HepG2 (cell line): ENCODE results near the gene CRLF3. TPM values are rescaled to one million over a fixed set of nuclear protein-coding genes. Genes with fewer than 3 reads are reported as not detected.

Source experiments
- AKAP8 ChIP-seq: sonication (generic); formaldehyde crosslinking; IDR thresholded peaks from 2 replicates; pipeline ENCODE4 v1.5.1; 2020; ENCODE audit warnings: mild to moderate bottlenecking, missing genetic modification reagents
- ARHGAP35 ChIP-seq: sonication (generic); formaldehyde crosslinking; IDR thresholded peaks from 2 replicates; pipeline ENCODE4 v1.9.0; 2022; ENCODE audit warnings: mild to moderate bottlenecking, inconsistent platforms, moderate library complexity, missing genetic modification reagents, borderline replicate concordance
- ATF7-NPFF ChIP-seq: sonication (generic); formaldehyde crosslinking; IDR thresholded peaks from 2 replicates; pipeline ENCODE4 v1.8.1; 2023; ENCODE audit warnings: mild to moderate bottlenecking, low read depth, missing genetic modification reagents, moderate library complexity
- CBFB ChIP-seq: sonication (generic); formaldehyde crosslinking; IDR thresholded peaks from 2 replicates; pipeline ENCODE4 v1.4.0; 2020; ENCODE audit warnings: missing genetic modification reagents
- HNRNPK ChIP-seq: fragments of 200-400 bp; formaldehyde crosslinking; IDR thresholded peaks from 2 replicates; pipeline ENCODE4 v1.6.1; 2018; ENCODE audit warnings: low read length, low read depth, moderate library complexity, mild to moderate bottlenecking; ENCODE audit not compliant: poor library complexity, severe bottlenecking
- KMT2B ChIP-seq: IDR thresholded peaks from 2 replicates; pipeline ENCODE4 v1.6.1; 2016; ENCODE audit warnings: missing genetic modification reagents, missing compliant biosample characterization
- NFATC3 ChIP-seq: sonication (generic); formaldehyde crosslinking; IDR thresholded peaks from 2 replicates; pipeline ENCODE4 v1.5.1; 2020; ENCODE audit warnings: mild to moderate bottlenecking, missing genetic modification reagents
- PHF20 ChIP-seq: sonication (generic); formaldehyde crosslinking; IDR thresholded peaks from 2 replicates; pipeline ENCODE4 v1.5.0; 2020; ENCODE audit warnings: mild to moderate bottlenecking, missing genetic modification reagents
- RARA ChIP-seq: IDR thresholded peaks from 2 replicates; pipeline ENCODE4 v1.6.1; 2016; ENCODE audit warnings: missing genetic modification reagents, missing compliant biosample characterization
- RCOR2 ChIP-seq: IDR thresholded peaks from 2 replicates; pipeline ENCODE4 v1.6.1; 2016; ENCODE audit warnings: missing biosample characterization, missing genetic modification reagents
- RERE ChIP-seq: IDR thresholded peaks from 2 replicates; pipeline ENCODE4 v1.6.1; 2016; ENCODE audit warnings: low read depth, missing genetic modification reagents, missing compliant biosample characterization
- RXRB ChIP-seq: IDR thresholded peaks from 2 replicates; pipeline ENCODE4 v1.6.1; 2016; ENCODE audit warnings: borderline replicate concordance, missing genetic modification reagents, missing compliant biosample characterization
- STAG1 ChIP-seq: sonication (generic); formaldehyde crosslinking; IDR thresholded peaks from 2 replicates; pipeline ENCODE4 v1.4.0; 2020; ENCODE audit warnings: missing genetic modification reagents
- ZFP36 ChIP-seq: fragments of 150-350 bp; IDR thresholded peaks from 2 replicates; pipeline ENCODE4 v1.6.1; 2018; ENCODE audit warnings: borderline replicate concordance, low read length, low read depth; ENCODE audit not compliant: partially characterized antibody
- ZFP82 ChIP-seq: sonication (generic); formaldehyde crosslinking; IDR thresholded peaks from 2 replicates; pipeline ENCODE4 v1.5.1; 2020; ENCODE audit warnings: mild to moderate bottlenecking, missing genetic modification reagents, borderline replicate concordance
- ZNF724P ChIP-seq: sonication (generic); formaldehyde crosslinking; IDR thresholded peaks from 2 replicates; pipeline ENCODE4 v1.8.0; 2022; ENCODE audit warnings: missing genetic modification reagents, borderline replicate concordance
- ZNF747 ChIP-seq: sonication (generic); formaldehyde crosslinking; IDR thresholded peaks from 2 replicates; pipeline ENCODE4 v1.8.1; 2023; ENCODE audit warnings: missing genetic modification reagents, mild to moderate bottlenecking, borderline replicate concordance
- ZSCAN21 ChIP-seq: sonication (generic); formaldehyde crosslinking; IDR thresholded peaks from 2 replicates; pipeline ENCODE4 v1.8.0; 2022; ENCODE audit warnings: mild to moderate bottlenecking, missing genetic modification reagents, moderate library complexity, borderline replicate concordance
- polyA plus RNA-seq, 8 experiments: library from polyadenylated mRNA; depleted of rRNA in 3 of 8; stranded (reverse) in 7 of 8; unstranded in 1 of 8; fragments of >200 nt; fragmentation: Illumina TruSeq in 4 of 8; extraction: Trizol in 4 of 8; gene quantifications; 2 replicates each; pipeline versions ENCODE4 v1.2.1 to v1.2.3, GENCODE V29; 2011 to 2016; ENCODE audit warnings: low read depth in 4 of 8, missing spikeins in 1 of 8, mixed read lengths in 1 of 8; ENCODE audit not compliant: insufficient read depth in 1 of 8
- total RNA-seq, 5 experiments: library from RNA; depleted of rRNA; stranded (reverse); fragments of >200 nt; fragmentation: Illumina TruSeq; extraction: Trizol; gene quantifications; 2 replicates each; pipeline ENCODE4 v1.2.3, GENCODE V29; 2016; ENCODE audit warnings: low read depth in 1 of 5
- TF ChIP-seq, protein P1 (sequence below): IDR thresholded peaks from 2 replicates; pipeline ENCODE4 v1.6.1; 2018; ENCODE audit warnings: missing genetic modification reagents
- TF ChIP-seq, protein P2 (sequence below): sonication (generic); formaldehyde crosslinking; IDR thresholded peaks from 2 replicates; pipeline ENCODE4 v1.4.0; 2020; ENCODE audit warnings: mild to moderate bottlenecking, missing genetic modification reagents
- TF ChIP-seq, protein P3 (sequence below): sonication (generic); formaldehyde crosslinking; IDR thresholded peaks from 2 replicates; pipeline ENCODE4 v1.4.0; 2020; ENCODE audit warnings: missing genetic modification reagents, low read depth, mild to moderate bottlenecking, borderline replicate concordance

The CRLF3 gene
- total and polyA plus RNA-seq, 2 of the 13 experiments (the other 11 are each of a cell fraction or from before 2014, with no cell fraction given) = 6.4 to 9.1 TPM

GRCh38 chr17:30824356-30825145 is at the start of gene CRLF3 (continued):
- TF ChIP-seq RERE (CRISPR knock-in tag) = no peak
- TF ChIP-seq, protein P1, sequence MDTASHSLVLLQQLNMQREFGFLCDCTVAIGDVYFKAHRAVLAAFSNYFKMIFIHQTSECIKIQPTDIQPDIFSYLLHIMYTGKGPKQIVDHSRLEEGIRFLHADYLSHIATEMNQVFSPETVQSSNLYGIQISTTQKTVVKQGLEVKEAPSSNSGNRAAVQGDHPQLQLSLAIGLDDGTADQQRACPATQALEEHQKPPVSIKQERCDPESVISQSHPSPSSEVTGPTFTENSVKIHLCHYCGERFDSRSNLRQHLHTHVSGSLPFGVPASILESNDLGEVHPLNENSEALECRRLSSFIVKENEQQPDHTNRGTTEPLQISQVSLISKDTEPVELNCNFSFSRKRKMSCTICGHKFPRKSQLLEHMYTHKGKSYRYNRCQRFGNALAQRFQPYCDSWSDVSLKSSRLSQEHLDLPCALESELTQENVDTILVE = peak; percentile 60
- no peak for TF ChIP-seq NFATC3 (CRISPR knock-in tag)
- TF ChIP-seq CBFB (CRISPR knock-in tag) = peak; percentile 51; the same call in 1 of the 2 replicates
- TF ChIP-seq ZFP36 = no peak
- TF ChIP-seq ATF7-NPFF = peak; percentile 50; the same call in 1 of the 2 replicates
- peak; percentile 88 for TF ChIP-seq ZSCAN21 (CRISPR knock-in tag)
- peak; percentile 67; the same call in 1 of the 2 replicates for TF ChIP-seq KMT2B (CRISPR knock-in tag)
- TF ChIP-seq, protein P2, sequence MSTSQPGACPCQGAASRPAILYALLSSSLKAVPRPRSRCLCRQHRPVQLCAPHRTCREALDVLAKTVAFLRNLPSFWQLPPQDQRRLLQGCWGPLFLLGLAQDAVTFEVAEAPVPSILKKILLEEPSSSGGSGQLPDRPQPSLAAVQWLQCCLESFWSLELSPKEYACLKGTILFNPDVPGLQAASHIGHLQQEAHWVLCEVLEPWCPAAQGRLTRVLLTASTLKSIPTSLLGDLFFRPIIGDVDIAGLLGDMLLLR = peak; percentile 85
- TF ChIP-seq HNRNPK = peak; percentile 94
- no peak for TF ChIP-seq ARHGAP35 (CRISPR knock-in tag)
- TF ChIP-seq ZNF747 (CRISPR knock-in tag) = peak; percentile 49; the same call in 1 of the 2 replicates
- peak; percentile 65 for TF ChIP-seq PHF20 (CRISPR knock-in tag)
- no peak; the same call in none of the 2 replicates for TF ChIP-seq RARA (CRISPR knock-in tag)
- TF ChIP-seq RCOR2 (CRISPR knock-in tag) = peak; percentile 75; the same call in 1 of the 2 replicates
- TF ChIP-seq AKAP8 (CRISPR knock-in tag) = no peak
- peak; percentile 23; the same call in 1 of the 2 replicates for TF ChIP-seq RXRB
- TF ChIP-seq, protein P3, sequence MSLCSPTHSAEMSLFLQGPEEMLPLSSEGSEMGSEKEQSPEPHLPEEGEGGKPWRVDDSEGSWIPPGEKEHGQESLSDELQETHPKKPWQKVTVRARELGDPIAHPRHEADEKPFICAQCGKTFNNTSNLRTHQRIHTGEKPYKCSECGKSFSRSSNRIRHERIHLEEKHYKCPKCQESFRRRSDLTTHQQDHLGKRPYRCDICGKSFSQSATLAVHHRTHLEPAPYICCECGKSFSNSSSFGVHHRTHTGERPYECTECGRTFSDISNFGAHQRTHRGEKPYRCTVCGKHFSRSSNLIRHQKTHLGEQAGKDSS = peak; percentile 54; the same call in 1 of the 2 replicates
- no peak; the same call in 1 of the 2 replicates for TF ChIP-seq ZNF724P
- 0 out of 2 replicates have a peak, but pooled peaks have one; percentile 23 for TF ChIP-seq STAG1
- TF ChIP-seq ZFP82 = peak; percentile 82; the same call in 1 of the 2 replicates
